Gastrocnemius medialis (tissue), 4 donors: ENCODE measurements around the gene ATP9B. TPM values are rescaled to one million over a fixed set of nuclear protein-coding genes. Genes with fewer than 3 reads are reported as not detected.

Experiments used
- ATAC-seq, 2 donors: fragments of 150-250 bp; one replicate each; pipeline ENCODE4 v1.9.1; 2016
- DNase-seq, 2 donors: peaks; one replicate each; pipeline ENCODE4 v3.0.0-alpha.2; 2019
- H3K27ac ChIP-seq, 4 donors: fragments of 200-600 bp; sonication (generic); 1 replicate in 1 of 4; 2 replicates in 3 of 4; pipeline ENCODE4 v1.5.1; 2016 to 2018; ENCODE audit warnings: mild to moderate bottlenecking in 2 of 4, moderate library complexity in 1 of 4
- H3K27me3 ChIP-seq, 3 donors: fragments of 200-600 bp; sonication (generic) in 2 of 3; 1 replicate in 1 of 3; 2 replicates in 2 of 3; pipeline versions ENCODE4 v1.5.1 to v1.6.0; 2016 to 2019; ENCODE audit warnings: mild to moderate bottlenecking in 1 of 3, moderate library complexity in 1 of 3
- H3K36me3 ChIP-seq, 2 donors: fragments of 200-600 bp; sonication (generic) in 1 of 2; one replicate each; pipeline ENCODE4 v1.5.1; 2017 to 2018
- H3K4me1 ChIP-seq, 2 donors: fragments of 200-600 bp; sonication (generic) in 1 of 2; one replicate each; pipeline ENCODE4 v1.5.1; 2016 to 2017; ENCODE audit warnings: mild to moderate bottlenecking in 2 of 2
- H3K4me3 ChIP-seq, 4 donors: fragments of 200-600 bp; sonication (generic) in 3 of 4; 1 replicate in 1 of 4; 2 replicates in 3 of 4; pipeline ENCODE4 v1.5.1; 2016 to 2019; ENCODE audit warnings: mild to moderate bottlenecking in 2 of 4
- H3K9me3 ChIP-seq, 3 donors: fragments of 200-600 bp; sonication (generic) in 2 of 3; 1 replicate in 1 of 3; 2 replicates in 2 of 3; pipeline ENCODE4 v1.5.1; 2016 to 2019
- POLR2A ChIP-seq, 2 donors: fragments of 450-650 bp; IDR thresholded peaks; one replicate each; pipeline ENCODE4 v1.6.1; 2017; ENCODE audit warnings: antibody characterized with exemption in 2 of 2, mild to moderate bottlenecking in 2 of 2, moderate library complexity in 2 of 2
- in situ Hi-C, 4 donors: fragments of 200-750 bp; cut with MboI; loops; one replicate each; pipeline versions ENCODE4 v1.15.0 to v1.8.0; 2017; ENCODE audit warnings: low sequenced_read_pairs in 4 of 4
- intact Hi-C: fragments of 100-400 bp; cut with DNase I; formaldehyde crosslinking; loops from one replicate; pipeline ENCODE4 v1.15.1; 2023; ENCODE audit warnings: low total_unique reads
- total RNA-seq, 4 donors: library from RNA; depleted of rRNA; stranded (reverse); fragments of >200 nt; gene quantifications; one replicate each; pipeline versions ENCODE4 v1.1.0 to v1.2.3, GENCODE V29; 2016
- TF ChIP-seq, protein P1 (sequence below), 5 experiments: fragments of 450-650 bp in 3 of 5; fragments of 200-600 bp in 2 of 5; sonication (generic) in 2 of 5; IDR thresholded peaks in 4 of 5; conservative IDR thresholded peaks in 1 of 5; 1 replicate in 4 of 5; 2 replicates in 1 of 5; pipeline ENCODE4 v1.5.1; 2016 to 2019; ENCODE audit warnings: antibody characterized with exemption in 5 of 5, mild to moderate bottlenecking in 3 of 5, moderate library complexity in 3 of 5

The ATP9B gene
- total RNA-seq, 4 donors from 2014 or later, result 9.9 to 33.6 (median 18.6) TPM

DNA sequence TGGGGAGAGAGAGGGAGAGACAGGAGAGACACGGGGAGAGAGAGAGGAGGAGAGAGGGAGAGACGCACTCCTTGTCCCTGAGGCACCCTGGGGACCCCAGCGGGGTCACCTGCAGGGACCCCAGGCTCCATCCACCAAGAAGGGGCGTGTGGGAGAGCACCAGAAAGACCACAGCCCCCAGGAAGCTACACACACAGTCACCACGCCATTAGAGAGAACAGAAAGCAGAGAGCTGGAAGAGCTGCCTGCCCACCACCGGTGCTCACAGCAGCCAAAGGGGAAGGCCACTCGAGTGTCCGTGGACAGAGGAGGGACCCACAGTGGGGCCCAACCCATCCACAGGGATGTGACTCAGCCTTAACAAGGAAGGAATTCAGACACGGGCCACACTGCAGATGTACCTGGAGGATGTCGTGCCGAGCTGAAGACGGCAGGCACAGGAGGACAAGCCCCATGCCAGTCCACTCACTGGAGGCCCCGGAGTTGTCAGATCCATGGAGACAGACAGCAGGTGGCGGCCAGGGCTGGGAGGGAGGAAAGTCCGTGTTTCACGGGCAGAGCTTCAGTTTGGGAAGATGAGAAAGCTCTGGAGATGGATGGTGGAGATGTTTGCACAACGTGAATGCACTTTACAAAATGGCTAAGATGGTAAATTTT, 315.1 kb downstream of the ATP9B start:
- Histone ChIP-seq H3K9me3 (no peaks in the 10 kb centered on the region), H3K27me3 (no peaks in the 10 kb centered on the region), H3K27ac (no peak overlapping the region), H3K36me3 (no peaks in the 10 kb centered on the region), H3K4me3 (no peak overlapping the region), H3K4me1 (peaks cover 0 to 1% of the 10 kb centered on the region in 2 donors)
- in situ Hi-C loops, result no loop called here
- intact Hi-C loops, result no loop called here
- DNase-seq, result no peak
- TF ChIP-seq, protein P1, sequence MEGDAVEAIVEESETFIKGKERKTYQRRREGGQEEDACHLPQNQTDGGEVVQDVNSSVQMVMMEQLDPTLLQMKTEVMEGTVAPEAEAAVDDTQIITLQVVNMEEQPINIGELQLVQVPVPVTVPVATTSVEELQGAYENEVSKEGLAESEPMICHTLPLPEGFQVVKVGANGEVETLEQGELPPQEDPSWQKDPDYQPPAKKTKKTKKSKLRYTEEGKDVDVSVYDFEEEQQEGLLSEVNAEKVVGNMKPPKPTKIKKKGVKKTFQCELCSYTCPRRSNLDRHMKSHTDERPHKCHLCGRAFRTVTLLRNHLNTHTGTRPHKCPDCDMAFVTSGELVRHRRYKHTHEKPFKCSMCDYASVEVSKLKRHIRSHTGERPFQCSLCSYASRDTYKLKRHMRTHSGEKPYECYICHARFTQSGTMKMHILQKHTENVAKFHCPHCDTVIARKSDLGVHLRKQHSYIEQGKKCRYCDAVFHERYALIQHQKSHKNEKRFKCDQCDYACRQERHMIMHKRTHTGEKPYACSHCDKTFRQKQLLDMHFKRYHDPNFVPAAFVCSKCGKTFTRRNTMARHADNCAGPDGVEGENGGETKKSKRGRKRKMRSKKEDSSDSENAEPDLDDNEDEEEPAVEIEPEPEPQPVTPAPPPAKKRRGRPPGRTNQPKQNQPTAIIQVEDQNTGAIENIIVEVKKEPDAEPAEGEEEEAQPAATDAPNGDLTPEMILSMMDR (IDR thresholded peaks at IDR 0.05 in 4 of 5, conservative IDR thresholded peaks at IDR 0.05 in 1 of 5), result no peak
- TF ChIP-seq POLR2A (IDR thresholded peaks at IDR 0.05), result no peak
- ATAC-seq, result peak in 1 of 2 donors; percentile 21

DNA sequence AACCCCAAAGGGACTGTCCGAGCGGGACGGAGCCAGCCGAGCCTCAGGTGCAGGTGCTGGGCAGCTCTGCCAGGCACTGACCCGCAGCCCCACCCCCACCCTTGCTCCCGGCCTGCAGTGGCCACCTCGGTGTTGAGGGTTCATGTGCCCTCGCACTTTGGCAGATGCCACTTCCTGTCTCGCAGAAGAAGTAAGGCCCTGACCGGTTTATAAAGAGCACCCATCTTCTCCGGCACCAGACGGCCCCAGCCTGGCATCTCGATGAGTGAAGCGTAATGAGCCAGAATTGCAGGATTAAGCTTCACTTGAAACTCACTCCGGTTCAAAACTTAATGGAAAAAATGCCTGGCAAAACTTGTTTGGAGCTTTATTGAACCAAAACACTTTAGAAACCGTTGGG, 315.6 kb downstream of the ATP9B start:
- Histone ChIP-seq H3K27me3 (no peaks in the 10 kb centered on the region), H3K9me3 (no peaks in the 10 kb centered on the region), H3K27ac (no peak overlapping the region), H3K4me1 (no peaks in the 10 kb centered on the region), H3K4me3 (no peak overlapping the region), H3K36me3 (no peaks in the 10 kb centered on the region)
- no peak for DNase-seq
- ATAC-seq, result peak in 1 of 2 donors; percentile 14
- intact Hi-C loops (no loop called here), in situ Hi-C loops (no loop called here)
- no peak for TF ChIP-seq POLR2A (IDR thresholded peaks at IDR 0.05)
- TF ChIP-seq, protein P1 (IDR thresholded peaks at IDR 0.05 in 4 of 5, conservative IDR thresholded peaks at IDR 0.05 in 1 of 5), result no peak

DNA sequence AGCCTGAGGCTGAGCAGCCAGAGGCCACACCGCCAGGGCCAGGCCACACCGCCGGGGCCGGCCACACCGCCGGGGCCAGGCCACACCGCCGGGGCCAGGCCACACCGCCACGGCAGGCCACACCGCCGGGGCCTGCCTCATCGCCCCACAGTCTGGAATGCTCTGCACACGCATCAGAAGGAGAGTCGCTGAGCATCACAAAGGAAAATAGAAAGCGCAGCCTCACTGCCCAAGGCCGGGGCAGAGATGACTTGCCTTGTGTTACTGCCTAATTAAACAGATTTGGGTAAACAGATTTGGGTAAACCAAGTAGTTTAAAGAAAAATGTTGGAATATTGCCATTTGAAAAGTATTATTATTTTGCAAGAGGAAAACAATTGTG, 316.1 kb downstream of the ATP9B start:
- intact Hi-C loops, result no loop called here

DNA sequence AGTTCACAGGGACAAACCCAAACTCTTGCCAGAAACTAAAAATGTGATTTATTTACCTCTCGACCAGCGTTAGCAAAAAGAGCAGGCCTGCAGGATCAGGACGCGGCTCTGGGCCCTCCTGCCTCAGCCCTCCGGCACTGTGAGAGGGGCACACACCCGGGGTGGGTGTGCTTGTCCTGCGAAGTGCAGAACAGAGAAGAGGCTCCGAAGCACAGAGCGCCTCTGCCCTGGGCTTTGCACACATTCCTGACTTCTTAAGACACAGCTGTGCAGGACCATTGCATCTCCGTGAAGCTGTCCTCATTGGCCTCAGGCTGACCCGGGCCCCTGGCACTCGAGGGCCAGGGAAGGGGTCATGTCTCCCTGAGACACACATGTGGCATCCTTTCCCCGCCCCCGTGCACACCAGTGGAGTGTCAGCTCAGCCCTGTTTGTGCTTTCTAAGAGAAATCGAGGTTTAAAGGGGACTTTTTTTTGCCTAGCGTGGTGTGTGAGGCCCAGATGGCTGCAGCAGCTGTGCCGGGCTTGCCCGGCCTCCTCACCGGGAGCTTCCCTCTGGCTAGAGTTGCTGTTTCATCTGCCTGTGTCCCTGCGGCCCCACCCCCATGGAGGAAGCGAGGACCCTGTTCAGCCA, 316.6 kb downstream of the ATP9B start:
- in situ Hi-C loops (no loop called here), intact Hi-C loops (no loop called here)

More for the DNA sequence above, 316.1 kb downstream of the ATP9B start:
- DNase-seq (no peak), ATAC-seq (no peak)
- TF ChIP-seq, protein P1 (IDR thresholded peaks at IDR 0.05 in 4 of 5, conservative IDR thresholded peaks at IDR 0.05 in 1 of 5), result no peak
- no peak for TF ChIP-seq POLR2A (IDR thresholded peaks at IDR 0.05)
- H3K27ac ChIP-seq, result no peak overlapping the region
- no peak overlapping the region for H3K4me3 ChIP-seq
- in situ Hi-C loops, result no loop called here
- no peaks in the 10 kb centered on the region for H3K9me3 ChIP-seq
- no peaks in the 10 kb centered on the region for H3K27me3 ChIP-seq
- no peaks in the 10 kb centered on the region for H3K36me3 ChIP-seq
- H3K4me1 ChIP-seq, result no peaks in the 10 kb centered on the region

More for the DNA sequence above, 316.6 kb downstream of the ATP9B start:
- no peak overlapping the region for H3K27ac ChIP-seq
- TF ChIP-seq, protein P1 (IDR thresholded peaks at IDR 0.05 in 4 of 5, conservative IDR thresholded peaks at IDR 0.05 in 1 of 5), result no peak
- no peak for TF ChIP-seq POLR2A (IDR thresholded peaks at IDR 0.05)
- DNase-seq (peak in 1 of 2 donors; percentile 0), ATAC-seq (no peak)
- no peak overlapping the region for H3K4me3 ChIP-seq
- no peaks in the 10 kb centered on the region for H3K9me3 ChIP-seq
- no peaks in the 10 kb centered on the region for H3K27me3 ChIP-seq
- H3K36me3 ChIP-seq, result no peaks in the 10 kb centered on the region
- no peaks in the 10 kb centered on the region for H3K4me1 ChIP-seq
